ENCODE data around the gene ATP8B2.
"Not testable (repeated sequence)": the region's sequence is repeated elsewhere in the genome, so short reads cannot be mapped to it uniquely, and the experiment has no call there.

The ATP8B2 gene

GRCh38 chr1:154325583-154326545 is 539 bp downstream of the ATP8B2 start:
- DNase-seq (ENCODE audit: low spot score), result peak; percentile 87

DNA sequence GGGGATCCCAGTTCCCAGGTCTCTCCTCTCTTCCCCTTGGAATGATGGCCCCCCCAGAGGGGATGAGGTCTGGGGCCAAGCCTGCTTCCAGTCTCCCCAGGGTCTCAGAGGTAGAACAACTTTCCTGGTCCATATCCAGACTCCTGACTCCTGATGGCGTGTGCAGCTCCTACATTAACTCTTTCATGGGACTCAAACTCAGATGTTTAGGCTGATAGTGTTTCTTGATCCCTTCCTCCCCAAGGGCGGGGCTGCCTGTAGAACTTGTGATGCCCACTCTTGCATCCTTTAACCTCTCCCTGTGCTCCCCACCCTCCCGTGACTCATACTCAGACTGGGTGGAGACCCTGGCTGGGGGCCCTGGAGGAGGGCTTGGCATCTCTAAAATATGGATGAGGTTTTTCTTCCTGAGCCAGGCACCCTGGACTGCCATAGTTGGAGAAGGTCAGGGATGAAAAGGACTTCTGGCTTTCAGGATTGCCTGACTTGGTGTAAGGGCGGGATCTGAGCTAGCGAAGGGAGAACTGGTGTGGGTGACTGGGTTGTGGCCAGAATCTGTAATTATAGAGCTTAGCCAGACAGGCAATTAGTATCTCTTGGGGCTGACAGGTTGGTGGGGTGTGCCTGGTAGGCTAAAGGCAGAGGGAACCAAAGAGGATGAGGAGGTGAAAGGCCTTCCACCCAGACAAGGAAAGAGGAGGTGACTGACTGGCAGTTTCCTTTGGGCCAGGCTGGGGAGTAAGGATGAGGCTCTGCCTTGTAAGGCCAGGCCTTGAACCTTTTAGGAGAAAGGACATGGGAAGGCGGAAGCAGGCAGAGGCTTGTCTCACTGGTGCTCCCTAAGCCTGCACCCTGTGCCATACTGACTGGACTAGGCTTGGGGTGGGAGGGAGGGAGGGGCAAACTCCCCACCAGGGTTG is 1.5 kb downstream of the ATP8B2 start:
- no peak for DNase-seq (ENCODE audit: low spot score)

- DNase-seq (ENCODE audit: low spot score), result no peak
Measured at GRCh38 chr1:154327466-154328317, 2.4 kb downstream of the ATP8B2 start.

DNA sequence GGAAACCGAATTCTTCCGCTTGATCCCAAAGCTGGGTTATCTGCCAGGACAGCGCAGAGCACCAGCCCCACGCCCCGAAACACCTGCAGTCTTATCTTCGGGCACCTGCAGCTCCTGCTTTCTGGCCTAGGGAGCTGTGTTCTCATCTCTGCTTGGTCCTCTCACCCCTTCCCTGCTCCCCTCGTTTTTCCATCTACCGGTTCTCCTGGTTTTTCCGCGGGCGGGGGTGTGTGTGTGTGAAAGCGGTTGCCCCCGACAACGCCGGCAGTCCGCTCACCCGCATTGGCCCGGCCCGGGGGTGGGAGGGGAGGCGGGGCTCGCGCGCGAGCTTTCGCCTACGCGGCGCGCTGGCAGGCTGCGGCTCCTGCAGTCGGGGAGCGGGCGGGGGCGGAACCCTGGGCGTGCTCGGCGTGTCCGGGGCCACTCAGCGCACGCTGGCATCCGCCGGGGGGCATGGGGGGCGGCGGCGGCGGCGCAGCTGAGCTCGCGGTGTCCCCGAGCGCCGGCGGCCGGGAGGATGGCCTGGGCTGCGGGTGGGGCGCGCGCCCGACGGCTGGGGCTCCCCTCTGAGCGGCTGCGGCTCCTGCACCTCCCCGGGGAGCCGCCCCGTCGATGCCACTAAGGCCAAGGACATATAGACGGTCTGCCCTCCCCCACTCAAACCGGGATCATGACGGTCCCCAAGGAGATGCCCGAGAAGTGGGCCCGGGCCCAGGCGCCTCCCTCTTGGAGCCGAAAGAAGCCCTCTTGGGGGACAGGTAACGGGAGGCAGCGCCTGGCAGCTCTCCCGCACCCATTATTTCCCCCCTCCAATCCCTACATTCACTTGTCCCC is 3.2 kb downstream of the ATP8B2 start:
- no peak for DNase-seq (ENCODE audit: low spot score)

- no peak for DNase-seq (ENCODE audit: low spot score)
Measured at GRCh38 chr1:154329152-154329521, 3.8 kb downstream of the ATP8B2 start.

DNA sequence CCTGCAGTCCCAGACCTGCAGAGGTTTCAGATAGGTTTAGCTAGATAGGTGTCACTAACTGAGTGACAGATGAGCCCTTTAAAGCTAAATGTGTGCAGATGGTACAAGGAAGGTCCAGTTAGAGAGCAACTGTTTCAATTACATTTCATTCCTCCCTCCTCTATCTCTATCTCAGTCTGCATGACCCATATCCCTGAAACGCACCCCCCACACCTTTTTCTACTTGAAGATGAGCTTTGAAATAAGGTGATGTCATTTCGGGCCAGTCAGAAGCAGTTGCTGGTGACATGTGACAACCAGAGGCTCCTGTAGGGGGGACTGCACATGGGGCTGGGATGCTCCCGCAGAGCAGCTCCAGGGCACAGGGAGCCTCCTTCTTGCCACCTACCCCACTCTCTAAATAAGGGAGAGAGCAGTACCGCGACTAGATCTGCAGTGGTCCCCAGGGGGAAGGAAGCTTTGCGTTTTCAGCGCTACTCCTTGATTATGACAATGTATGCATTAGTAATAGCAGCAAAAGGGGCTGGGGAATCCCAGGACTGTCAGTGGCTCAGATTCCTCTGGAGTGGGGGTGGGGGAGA is 4.3 kb downstream of the ATP8B2 start:
- DNase-seq (ENCODE audit: low spot score), result no peak

DNA sequence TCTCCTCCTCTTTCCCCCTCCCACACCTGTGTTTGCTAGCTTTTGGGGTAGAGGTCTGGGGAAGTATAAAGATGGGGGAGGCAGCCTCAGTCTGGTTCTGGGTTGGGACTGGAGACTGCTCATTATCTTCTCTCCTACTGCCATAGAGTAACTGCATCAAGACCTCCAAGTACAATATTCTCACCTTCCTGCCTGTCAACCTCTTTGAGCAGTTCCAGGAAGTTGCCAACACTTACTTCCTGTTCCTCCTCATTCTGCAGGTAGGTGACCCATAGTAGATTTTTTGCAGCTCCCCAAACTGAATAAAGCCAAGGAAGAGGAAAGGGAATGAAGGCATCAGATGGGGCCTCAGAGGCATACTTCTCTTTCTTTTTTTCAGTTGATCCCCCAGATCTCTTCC is 5.3 kb downstream of the ATP8B2 start:
- no peak for DNase-seq (ENCODE audit: low spot score)

DNA sequence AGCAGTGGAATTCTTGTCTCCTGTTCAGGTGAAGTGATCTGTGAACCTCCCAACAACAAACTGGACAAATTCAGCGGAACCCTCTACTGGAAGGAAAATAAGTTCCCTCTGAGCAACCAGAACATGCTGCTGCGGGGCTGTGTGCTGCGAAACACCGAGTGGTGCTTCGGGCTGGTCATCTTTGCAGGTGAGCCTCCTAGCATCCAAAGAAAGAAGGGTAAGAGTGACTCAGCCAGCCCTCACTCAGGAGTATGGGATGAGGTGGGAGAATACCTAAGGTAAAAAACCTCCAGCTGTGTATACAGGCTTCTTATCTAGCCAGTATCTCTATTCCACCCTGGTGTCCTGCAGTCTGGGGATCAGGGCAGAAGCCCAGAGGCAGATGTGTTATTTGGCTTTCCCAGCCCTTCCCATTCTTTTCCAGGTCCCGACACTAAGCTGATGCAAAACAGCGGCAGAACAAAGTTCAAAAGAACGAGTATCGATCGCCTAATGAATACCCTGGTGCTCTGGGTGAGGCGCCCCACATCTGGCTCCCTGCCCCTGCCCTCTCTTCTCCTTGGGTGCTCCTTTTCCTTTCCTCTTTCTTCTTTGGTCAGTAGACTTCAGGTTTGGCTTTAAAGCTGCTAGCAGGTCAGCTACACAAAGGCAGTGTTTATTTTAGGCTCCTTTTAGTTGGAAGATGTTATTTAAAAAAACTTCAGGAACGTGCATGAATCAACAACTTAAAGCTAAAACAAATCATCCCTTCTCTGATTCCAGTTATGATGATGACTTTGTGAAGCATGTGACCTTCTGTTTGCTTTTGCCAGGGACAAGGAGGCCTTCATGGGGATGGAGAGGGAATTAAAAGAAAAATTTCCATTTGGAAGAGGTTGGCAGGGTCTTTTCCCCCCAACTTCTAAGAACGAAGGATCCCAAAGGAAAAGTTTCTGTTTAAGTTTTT is 9.0 kb downstream of the ATP8B2 start:
- DNase-seq (ENCODE audit: low spot score), result no peak

GRCh38 chr1:154335025-154335714 is 9.8 kb downstream of the ATP8B2 start:
- DNase-seq (ENCODE audit: low spot score), result peak; percentile 83

- DNase-seq (ENCODE audit: low spot score), result no peak
Measured at GRCh38 chr1:154337253-154337894, 12.0 kb downstream of the ATP8B2 start.

GRCh38 chr1:154338875-154339274 is 13.6 kb downstream of the ATP8B2 start:
- no peak for DNase-seq (ENCODE audit: low spot score)

DNA sequence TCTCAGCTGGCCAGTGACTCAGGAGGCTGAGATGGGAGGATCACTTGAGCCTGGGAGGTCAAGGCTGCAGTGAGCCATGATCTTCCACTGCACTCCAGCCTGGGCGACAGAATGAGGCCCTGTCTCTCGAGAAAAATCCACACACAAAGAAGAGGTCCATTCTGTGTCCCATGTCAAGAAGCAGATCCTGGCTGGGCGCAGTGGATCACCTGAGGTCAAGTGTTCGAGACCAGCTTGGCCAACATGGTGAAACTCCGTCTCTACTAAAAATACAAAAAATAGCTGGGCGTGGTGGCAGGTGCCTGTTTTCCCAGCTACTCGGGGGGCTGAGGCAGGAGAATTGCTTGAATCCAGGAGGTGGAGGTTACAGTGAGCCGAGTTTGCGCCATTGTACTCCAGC is 16.0 kb downstream of the ATP8B2 start:
- DNase-seq (ENCODE audit: low spot score), result not testable (repeated sequence)

GRCh38 chr1:154342132-154342531 is 16.8 kb downstream of the ATP8B2 start:
- DNase-seq (ENCODE audit: low spot score), result no peak

DNA sequence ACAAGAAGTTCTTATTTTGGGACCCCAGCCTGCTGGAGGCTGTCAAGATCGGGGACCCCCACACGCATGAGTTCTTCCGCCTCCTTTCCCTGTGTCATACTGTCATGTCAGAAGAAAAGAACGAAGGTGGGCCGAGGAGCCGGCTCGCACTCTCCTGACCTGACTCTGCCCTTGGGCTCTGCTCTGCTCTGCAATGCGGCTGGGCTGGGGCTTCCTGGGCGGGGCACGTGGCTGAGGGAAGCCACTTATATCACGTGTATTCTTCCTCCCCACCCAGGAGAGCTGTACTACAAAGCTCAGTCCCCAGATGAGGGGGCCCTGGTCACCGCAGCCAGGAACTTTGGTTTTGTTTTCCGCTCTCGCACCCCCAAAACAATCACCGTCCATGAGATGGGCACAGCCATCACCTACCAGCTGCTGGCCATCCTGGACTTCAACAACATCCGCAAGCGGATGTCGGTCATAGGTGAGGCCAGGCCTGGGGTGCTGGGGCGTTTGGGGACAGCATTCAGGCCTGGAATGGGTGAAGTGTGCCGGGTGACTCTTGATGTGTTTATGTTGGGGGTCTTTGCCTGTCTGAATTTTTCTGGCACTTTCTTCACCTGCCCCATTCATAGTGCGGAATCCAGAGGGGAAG is 17.6 kb downstream of the ATP8B2 start:
- no peak for DNase-seq (ENCODE audit: low spot score)

- DNase-seq (ENCODE audit: low spot score), result peak; percentile 43
Measured at GRCh38 chr1:154344977-154345837, 19.9 kb downstream of the ATP8B2 start.

DNA sequence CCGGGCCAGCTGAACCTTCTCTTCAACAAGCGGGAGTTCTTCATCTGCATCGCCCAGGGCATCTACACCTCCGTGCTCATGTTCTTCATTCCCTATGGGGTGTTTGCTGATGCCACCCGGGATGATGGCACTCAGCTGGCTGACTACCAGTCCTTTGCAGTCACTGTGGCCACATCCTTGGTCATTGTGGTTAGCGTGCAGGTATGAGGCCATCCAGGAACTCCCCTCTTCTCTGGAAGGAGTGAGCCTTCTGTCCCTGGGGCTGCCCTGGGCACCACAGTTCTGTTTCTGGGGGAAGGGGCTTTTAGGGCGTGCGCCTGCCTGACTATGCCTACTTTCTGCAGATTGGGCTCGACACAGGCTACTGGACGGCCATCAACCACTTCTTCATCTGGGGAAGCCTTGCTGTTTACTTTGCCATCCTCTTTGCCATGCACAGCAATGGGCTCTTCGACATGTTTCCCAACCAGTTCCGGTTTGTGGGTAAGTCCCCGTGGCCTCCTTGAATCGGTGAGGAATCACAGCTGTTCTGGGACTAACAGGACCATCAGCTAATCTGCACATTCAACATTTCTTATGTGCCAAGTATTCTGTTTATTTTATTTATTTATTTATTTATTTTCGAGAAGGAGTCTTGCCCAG is 21.1 kb downstream of the ATP8B2 start:
- DNase-seq (ENCODE audit: low spot score), result no peak
